IMR-90 (cell line): Measurements from ENCODE around the gene BNIP3. TPM values are rescaled to one million over a fixed set of nuclear protein-coding genes. Genes with fewer than 3 reads are reported as not detected.

ENCODE experiments used
- ATAC-seq: fragments of 200-7000 bp; cut with Tn5 transposase; 2 replicates; pipeline ENCODE4 v1.9.1; 2020; ENCODE audit warnings: low read depth, mild to moderate bottlenecking, moderate library complexity
- BruUV-seq: library from RNA; stranded (reverse); fragments of 400-500 nt; replicated peaks from 2 replicates; lab custom pipeline; 2021; lab: Mats Ljungman, UMichigan
- CTCF ChIA-PET: fragments of 300-600 bp; formaldehyde crosslinking; extraction: SDS; loops from one replicate; lab custom pipeline; 2021; ENCODE audit warnings: antibody characterized with exemption; lab: Yijun Ruan, JAX
- POLR2A ChIA-PET: fragments of 300-600 bp; sonication (Branson Sonifier 250); formaldehyde crosslinking; loops from one replicate; lab custom pipeline; 2022; ENCODE audit warnings: antibody characterized with exemption; ENCODE audit not compliant: unreplicated experiment; lab: Charles Lee
- DNase-seq: peaks from one replicate; pipeline ENCODE4 v3.0.0; 2013
- H2AFZ ChIP-seq: replicated peaks from 2 replicates; pipeline ENCODE3; 2013; ENCODE audit warnings: low read length, mild to moderate bottlenecking; ENCODE audit not compliant: poor library complexity
- H2AK5ac ChIP-seq: 2 replicates; pipeline ENCODE4 v1.6.1; 2013; ENCODE audit warnings: low read depth, low read length, inconsistent platforms
- H2AK9ac ChIP-seq: replicated peaks from 2 replicates; pipeline ENCODE3; 2013; ENCODE audit warnings: mild to moderate bottlenecking, low read depth, low read length, moderate library complexity; ENCODE audit not compliant: poor library complexity
- H2BK120ac ChIP-seq: 2 replicates; pipeline ENCODE4 v1.6.1; 2013; ENCODE audit warnings: low read depth, low read length, inconsistent platforms
- H2BK15ac ChIP-seq: 3 replicates; pipeline ENCODE4 v1.6.1; 2013; ENCODE audit warnings: low read depth, low read length, inconsistent platforms
- H2BK20ac ChIP-seq: 2 replicates; pipeline ENCODE4 v1.6.1; 2013; ENCODE audit warnings: low read depth, mild to moderate bottlenecking, inconsistent platforms, low read length, moderate library complexity
- H2BK5ac ChIP-seq: 2 replicates; pipeline ENCODE4 v1.6.1; 2013; ENCODE audit warnings: mild to moderate bottlenecking, low read depth, low read length, inconsistent platforms; ENCODE audit not compliant: poor library complexity, severe bottlenecking
- H3K14ac ChIP-seq: replicated peaks from 2 replicates; pipeline ENCODE4 v1.6.1; 2013; ENCODE audit warnings: low read depth, low read length, inconsistent platforms
- H3K18ac ChIP-seq: 2 replicates; pipeline ENCODE4 v1.6.1; 2013; ENCODE audit warnings: low read depth, low read length, control low read depth
- H3K23ac ChIP-seq: 2 replicates; pipeline ENCODE4 v1.6.1; 2013; ENCODE audit warnings: low read depth, low read length, inconsistent platforms
- H3K27ac ChIP-seq: 2 replicates; pipeline ENCODE4 v1.5.1; 2013; ENCODE audit warnings: mild to moderate bottlenecking, control low read depth, low read length; ENCODE audit not compliant: insufficient read depth
- H3K27me3 ChIP-seq: 2 replicates; pipeline ENCODE4 v1.6.1; 2013; ENCODE audit warnings: low read length; ENCODE audit not compliant: control insufficient read depth, insufficient read depth
- H3K36me3 ChIP-seq: 2 replicates; pipeline ENCODE4 v1.6.1; 2013; ENCODE audit warnings: low read length, mixed read lengths; ENCODE audit not compliant: control insufficient read depth, insufficient read depth
- H3K4ac ChIP-seq: 2 replicates; pipeline ENCODE4 v1.6.1; 2013; ENCODE audit warnings: low read depth, low read length, inconsistent platforms
- H3K4me1 ChIP-seq: 2 replicates; pipeline ENCODE4 v1.6.1; 2013; ENCODE audit warnings: low read length, mixed read lengths; ENCODE audit not compliant: control insufficient read depth, insufficient read depth
- H3K4me2 ChIP-seq: 2 replicates; pipeline ENCODE4 v1.6.1; 2013; ENCODE audit warnings: low read depth, mild to moderate bottlenecking, control low read depth, low read length, moderate library complexity
- H3K4me3 ChIP-seq: 2 replicates; pipeline ENCODE4 v1.5.1; 2013; ENCODE audit warnings: low read depth, mild to moderate bottlenecking, control low read depth, low read length, moderate library complexity; ENCODE audit not compliant: insufficient read depth
- H3K56ac ChIP-seq: 2 replicates; pipeline ENCODE4 v1.6.1; 2013; ENCODE audit warnings: low read length, inconsistent platforms; ENCODE audit not compliant: insufficient read depth; ENCODE audit errors: extremely low read depth
- H3K79me1 ChIP-seq, 2 experiments: 2 replicates each; pipeline ENCODE4 v1.6.1; 2013; ENCODE audit warnings: low read length in 2 of 2, inconsistent platforms in 1 of 2, low read depth in 1 of 2
- H3K9ac ChIP-seq: 2 replicates; pipeline ENCODE4 v1.6.1; 2013; ENCODE audit warnings: low read depth, low read length, control low read depth
- H3K9me1 ChIP-seq: 2 replicates; pipeline ENCODE4 v1.6.1; 2013; ENCODE audit warnings: low read length, inconsistent platforms; ENCODE audit not compliant: insufficient read depth
- H3K9me3 ChIP-seq: 2 replicates; pipeline ENCODE4 v1.6.1; 2013; ENCODE audit warnings: low read length; ENCODE audit not compliant: control insufficient read depth, insufficient read depth
- H4K20me1 ChIP-seq: 2 replicates; pipeline ENCODE4 v1.6.1; 2013; ENCODE audit warnings: low read length, inconsistent platforms; ENCODE audit not compliant: insufficient read depth
- H4K5ac ChIP-seq: 2 replicates; pipeline ENCODE4 v1.6.1; 2013; ENCODE audit warnings: mild to moderate bottlenecking, low read depth, low read length, control low read depth
- H4K8ac ChIP-seq, 2 experiments: 2 replicates each; pipeline ENCODE4 v1.6.1; 2013; ENCODE audit warnings: low read depth in 2 of 2, low read length in 2 of 2, control low read depth in 1 of 2, inconsistent platforms in 1 of 2
- H4K91ac ChIP-seq: 2 replicates; pipeline ENCODE4 v1.6.1; 2013; ENCODE audit warnings: low read depth, low read length, inconsistent platforms; ENCODE audit not compliant: insufficient read depth
- BHLHE40 ChIP-seq: fragments of 150-350 bp; IDR thresholded peaks from 2 replicates; pipeline ENCODE4 v1.6.1; 2016; ENCODE audit warnings: mild to moderate bottlenecking, low read depth, low read length
- CEBPB ChIP-seq: IDR thresholded peaks from 2 replicates; pipeline ENCODE4 v1.6.1; 2012; ENCODE audit warnings: low read depth, low read length, improper control_type of control experiment
- CHD1 ChIP-seq: IDR thresholded peaks from 2 replicates; pipeline ENCODE4 v1.6.1; 2012; ENCODE audit warnings: low read depth, low read length, improper control_type of control experiment
- ELK1 ChIP-seq: fragments of 150-350 bp; IDR thresholded peaks from 2 replicates; pipeline ENCODE4 v1.6.1; 2016; ENCODE audit warnings: low read depth, mild to moderate bottlenecking, low read length, moderate library complexity, borderline replicate concordance
- FOS ChIP-seq: fragments of 150-350 bp; IDR thresholded peaks from 2 replicates; pipeline ENCODE4 v1.6.1; 2016; ENCODE audit warnings: low read depth, low read length
- MAFK ChIP-seq: IDR thresholded peaks from 2 replicates; pipeline ENCODE4 v1.6.1; 2012; ENCODE audit warnings: low read depth, low read length, improper control_type of control experiment
- MAZ ChIP-seq: IDR thresholded peaks from 2 replicates; pipeline ENCODE4 v1.6.1; 2012; ENCODE audit warnings: low read depth, mild to moderate bottlenecking, low read length, improper control_type of control experiment, moderate library complexity, borderline replicate concordance
- RAD21 ChIP-seq: IDR thresholded peaks from 2 replicates; pipeline ENCODE4 v1.6.1; 2012; ENCODE audit warnings: low read length, improper control_type of control experiment
- RFX5 ChIP-seq: IDR thresholded peaks from 2 replicates; pipeline ENCODE4 v1.8.0; 2012; ENCODE audit warnings: low read depth, mild to moderate bottlenecking, low read length, moderate library complexity
- SMC3 ChIP-seq: fragments of 150-350 bp; IDR thresholded peaks from 2 replicates; pipeline ENCODE4 v1.6.1; 2016; ENCODE audit warnings: low read depth, mild to moderate bottlenecking, antibody characterized with exemption, low read length, moderate library complexity
- USF2 ChIP-seq: fragments of 150-350 bp; IDR thresholded peaks from 2 replicates; pipeline ENCODE4 v1.6.1; 2017; ENCODE audit warnings: mild to moderate bottlenecking, antibody characterized with exemption, low read length, low read depth
- dilution Hi-C: fragments of 300-500 bp; cut with HindIII; formaldehyde crosslinking; loops from one replicate; pipeline ENCODE4 v1.14.3; 2018; ENCODE audit warnings: low sequenced_read_pairs; ENCODE audit not compliant: unreplicated experiment
- in situ Hi-C: fragments of 300-500 bp; cut with MboI; formaldehyde crosslinking; loops from 3 replicates; pipeline ENCODE4 v1.14.3; 2019; ENCODE audit warnings: low sequenced_read_pairs, inconsistent platforms, mixed read lengths
- intact Hi-C: fragments of 100-400 bp; cut with micrococcal nuclease; formaldehyde crosslinking; loops from 2 replicates; pipeline ENCODE4 v1.10.0; 2022
- polyA plus RNA-seq, 3 experiments: library from polyadenylated mRNA; depleted of rRNA; stranded (reverse); fragments of >200 nt; gene quantifications; 2 replicates each; pipeline ENCODE4 v1.2.3, GENCODE V29; 2012; ENCODE audit warnings: low replicate concordance in 1 of 3
- total RNA-seq: library from RNA; depleted of rRNA; stranded (reverse); fragments of >200 nt; gene quantifications from 2 replicates; pipeline ENCODE4 v1.2.3, GENCODE V29; 2012

Gene BNIP3
- total and polyA plus RNA-seq, 2 of the 4 experiments (the other 2 are of a cell fraction): 134 to 211 TPM

- no peak overlapping the region for H4K5ac ChIP-seq
- TF ChIP-seq ELK1 (no peak), USF2 (no peak), MAFK (no peak), CHD1 (no peak), CEBPB (no peak), BHLHE40 (no peak), RAD21 (no peak), SMC3 (no peak), RFX5 (no peak), MAZ (no peak), FOS (no peak)
- no peak overlapping the region for H2AK5ac ChIP-seq
- dilution Hi-C loops: no loop called here
- H3K9me3 ChIP-seq: peaks cover 4% of the 10 kb centered on the region; the same call in 1 of the 2 replicates
- H3K56ac ChIP-seq: no peak overlapping the region
- peaks cover 7% of the 10 kb centered on the region for H3K4me1 ChIP-seq
- no peak overlapping the region for H3K4ac ChIP-seq
- H3K9me1 ChIP-seq: peaks cover 22% of the 10 kb centered on the region
- H3K27me3 ChIP-seq: no peaks in the 10 kb centered on the region
- no peak overlapping the region for H2BK15ac ChIP-seq
- ATAC-seq (0 out of 2 replicates have a peak, but pooled peaks have one; percentile 27), DNase-seq (no peak)
- no TSS peak for BruUV-seq
- H3K36me3 ChIP-seq: peaks cover 6% of the 10 kb centered on the region
- no peak overlapping the region for H3K4me2 ChIP-seq
- no peak overlapping the region for H3K27ac ChIP-seq
- no peak overlapping the region for H2AK9ac ChIP-seq
- peaks cover 70% of the 10 kb centered on the region for H4K20me1 ChIP-seq
- H2BK120ac ChIP-seq: no peak overlapping the region
- POLR2A ChIA-PET: no interaction called here
- CTCF ChIA-PET: no interaction called here
- no peak overlapping the region for H2BK5ac ChIP-seq
- no peak overlapping the region for H3K9ac ChIP-seq
- H3K4me3 ChIP-seq: no peak overlapping the region
- H4K91ac ChIP-seq: no peak overlapping the region
- H2BK20ac ChIP-seq: no peak overlapping the region
- no peak overlapping the region for H3K18ac ChIP-seq
- peaks cover 45 to 74% of the 10 kb centered on the region in 2 experiments for H3K79me1 ChIP-seq
- H3K14ac ChIP-seq: no peak overlapping the region
- H3K23ac ChIP-seq: no peak overlapping the region
- in situ Hi-C loops: no loop called here
- no peak overlapping the region for H2AFZ ChIP-seq
- H4K8ac ChIP-seq: no peak overlapping the region
- intact Hi-C loops: no loop called here
Observed at GRCh38 chr10:131925011-131925649, 56.6 kb downstream of the BNIP3 start.
